Dendritic cell treated with granulocyte-macrophage colony-stimulating factor and Interleukin-4, amounts not matched to agents 40 ng/mL and 50 ng/mL, for 4 days (primary cell): ENCODE measurements around the gene CAPZA1.

Source experiments
- H3K27ac Mint-ChIP-seq: one replicate; pipeline ENCODE4 v1.8.0; 2022; ENCODE audit warnings: mild to moderate bottlenecking, mixed read lengths
- H3K27me3 Mint-ChIP-seq: one replicate; pipeline ENCODE4 v1.8.0; 2022; ENCODE audit warnings: mild to moderate bottlenecking, mixed read lengths
- H3K36me3 Mint-ChIP-seq: one replicate; pipeline ENCODE4 v1.8.0; 2022; ENCODE audit warnings: low read depth, mixed read lengths
- H3K4me1 Mint-ChIP-seq: one replicate; pipeline ENCODE4 v1.8.0; 2022; ENCODE audit warnings: low read depth, mixed read lengths
- H3K4me3 Mint-ChIP-seq: one replicate; pipeline ENCODE4 v1.8.0; 2022; ENCODE audit warnings: mild to moderate bottlenecking, moderate library complexity, mixed read lengths
- H3K9me3 Mint-ChIP-seq: one replicate; pipeline ENCODE4 v1.8.0; 2022; ENCODE audit warnings: mixed read lengths
- intact Hi-C: fragments of 100-400 bp; cut with micrococcal nuclease; formaldehyde crosslinking; loops from one replicate; pipeline ENCODE4 v1.15.0; 2022

CAPZA1 gene

DNA sequence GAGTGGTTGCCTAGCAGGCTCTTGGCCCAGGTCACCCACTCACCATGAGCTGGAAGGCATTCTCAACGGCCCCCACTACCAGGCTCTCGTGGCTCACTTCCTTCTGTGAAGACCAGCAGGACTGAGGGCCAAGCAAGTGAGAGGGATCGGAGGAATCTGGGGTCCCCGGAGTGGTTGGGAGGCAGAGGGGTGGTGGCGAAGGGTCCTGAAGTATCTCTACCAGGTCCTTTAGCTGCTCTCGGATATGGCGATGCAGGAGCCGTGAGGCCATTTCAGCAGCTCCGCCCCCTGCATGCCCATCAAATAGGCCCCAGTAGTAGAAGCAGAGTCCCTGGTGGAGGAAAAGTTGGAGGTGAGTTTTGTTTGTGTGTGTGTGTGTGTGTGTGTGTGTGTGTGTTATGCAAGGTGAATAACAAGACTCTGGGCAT is 93.1 kb downstream of the CAPZA1 start:
- no peak overlapping the region for H3K4me3 Mint-ChIP-seq
- intact Hi-C loops, result loop anchor here (10.0 kb wide), 1 partner anchor 682 kb away; the partner anchor contains the start of gene MAGI3
- H3K36me3 Mint-ChIP-seq, result no peaks in the 10 kb centered on the region
- no peak overlapping the region for H3K27ac Mint-ChIP-seq
- H3K4me1 Mint-ChIP-seq, result peaks cover 55% of the 10 kb centered on the region
- H3K9me3 Mint-ChIP-seq, result no peaks in the 10 kb centered on the region
- H3K27me3 Mint-ChIP-seq, result peaks cover 58% of the 10 kb centered on the region

DNA sequence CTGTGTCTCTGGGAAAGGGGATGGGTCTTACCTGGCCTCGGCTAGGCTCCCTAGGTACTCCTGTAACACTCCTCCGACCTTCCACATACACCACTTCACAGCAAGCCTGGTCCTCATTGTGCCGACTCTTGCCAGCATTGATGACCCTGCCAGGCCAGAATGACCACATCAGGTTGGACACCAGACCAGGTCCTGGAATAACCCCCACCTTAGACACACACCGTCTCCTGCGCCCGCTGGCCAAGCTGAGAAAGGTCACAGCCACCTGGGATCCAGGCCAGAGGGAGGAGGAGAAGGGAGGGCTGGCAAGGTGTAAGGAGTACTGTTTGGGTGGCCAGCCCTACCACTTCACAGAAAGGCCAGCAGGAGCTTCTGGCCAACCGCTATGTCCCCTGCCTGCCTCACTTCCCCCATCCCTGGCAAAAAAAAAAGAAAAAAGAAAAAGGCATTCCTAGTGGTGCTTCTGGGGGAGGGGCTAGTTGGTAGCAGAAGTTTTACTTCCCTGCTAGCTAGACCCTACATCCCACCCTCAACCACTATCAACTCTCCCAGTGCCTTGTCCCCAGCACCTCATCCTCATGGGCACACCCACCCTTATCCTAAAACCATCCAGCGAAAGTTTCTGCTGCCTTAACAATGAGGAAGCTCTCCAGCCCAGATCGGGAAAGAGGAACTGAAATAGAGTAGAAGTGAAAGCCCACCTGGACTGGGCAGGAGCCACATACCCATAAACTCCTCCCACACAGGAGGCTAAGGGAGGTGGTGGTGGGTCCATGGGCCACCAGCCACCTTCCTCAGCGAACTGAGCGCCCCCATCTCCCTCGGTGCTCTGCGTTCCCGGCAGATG is 94.1 kb downstream of the CAPZA1 start:
- Mint-ChIP-seq H3K27me3 (peaks cover 52% of the 10 kb centered on the region), H3K9me3 (no peaks in the 10 kb centered on the region), H3K27ac (peak overlapping the region; percentile 77), H3K4me1 (peaks cover 61% of the 10 kb centered on the region), H3K4me3 (peak overlapping the region; percentile 83), H3K36me3 (no peaks in the 10 kb centered on the region)
- intact Hi-C loops, result loop anchor here (2.0 to 10.0 kb wide), 3 partner anchors 319 to 681 kb away; partner anchors contain the start of genes LRIG2 and MAGI3

DNA sequence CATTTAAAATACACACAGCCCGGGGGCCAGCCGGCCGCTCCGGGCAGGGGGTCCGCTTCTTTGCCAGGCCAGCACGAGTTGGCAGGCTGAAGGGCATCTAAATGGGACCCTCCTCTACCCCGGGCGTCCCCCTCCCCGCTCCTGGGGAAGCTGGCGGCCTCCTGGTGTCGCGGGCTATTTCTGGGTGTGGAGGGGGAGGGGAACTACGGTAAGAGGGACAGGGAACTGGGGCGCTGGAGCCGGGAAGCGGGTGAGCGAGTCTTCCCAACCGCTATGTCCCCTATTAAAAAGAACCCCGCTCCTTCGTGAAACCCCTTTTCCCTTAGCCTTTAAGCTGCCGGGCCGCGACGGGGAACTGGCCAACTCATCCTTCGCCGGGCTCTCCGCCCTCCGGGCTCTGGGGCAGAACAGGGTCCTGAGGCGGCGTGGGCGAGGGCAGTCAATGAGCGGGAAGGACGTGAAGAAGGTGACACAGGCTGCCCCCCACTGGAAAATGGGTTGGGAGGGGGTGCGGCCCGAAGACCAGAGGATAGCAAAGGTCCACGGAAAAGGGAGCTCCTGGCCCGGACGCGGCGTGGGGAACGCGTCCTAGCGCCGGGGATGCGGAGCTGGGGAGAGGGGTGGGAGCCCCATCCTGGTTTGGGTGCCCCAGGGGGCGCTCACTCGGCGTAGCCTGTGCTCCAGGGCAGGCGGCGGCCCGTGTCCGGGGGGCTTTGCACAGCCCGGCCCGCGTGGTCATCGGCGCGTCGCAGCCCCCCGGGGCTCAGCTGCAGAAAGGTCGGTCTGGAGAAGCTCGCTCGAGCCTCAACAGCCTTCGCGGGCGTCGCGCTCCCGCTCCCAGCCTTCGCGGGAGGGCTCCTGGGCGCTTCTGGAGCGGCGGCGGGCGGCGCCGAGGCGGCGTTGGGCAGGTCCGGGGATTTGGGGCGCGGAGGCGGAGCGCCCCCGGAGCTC is 95.0 kb downstream of the CAPZA1 start:
- intact Hi-C loops, result loop anchor here (2.0 to 10.0 kb wide), 4 partner anchors 320 to 963 kb away; partner anchors contain the start of genes LRIG2 and MAGI3
- Mint-ChIP-seq H3K4me3 (peak overlapping the region; percentile 83), H3K4me1 (peaks cover 70% of the 10 kb centered on the region), H3K27ac (peak overlapping the region; percentile 77), H3K36me3 (no peaks in the 10 kb centered on the region), H3K27me3 (peaks cover 52% of the 10 kb centered on the region), H3K9me3 (no peaks in the 10 kb centered on the region)

DNA sequence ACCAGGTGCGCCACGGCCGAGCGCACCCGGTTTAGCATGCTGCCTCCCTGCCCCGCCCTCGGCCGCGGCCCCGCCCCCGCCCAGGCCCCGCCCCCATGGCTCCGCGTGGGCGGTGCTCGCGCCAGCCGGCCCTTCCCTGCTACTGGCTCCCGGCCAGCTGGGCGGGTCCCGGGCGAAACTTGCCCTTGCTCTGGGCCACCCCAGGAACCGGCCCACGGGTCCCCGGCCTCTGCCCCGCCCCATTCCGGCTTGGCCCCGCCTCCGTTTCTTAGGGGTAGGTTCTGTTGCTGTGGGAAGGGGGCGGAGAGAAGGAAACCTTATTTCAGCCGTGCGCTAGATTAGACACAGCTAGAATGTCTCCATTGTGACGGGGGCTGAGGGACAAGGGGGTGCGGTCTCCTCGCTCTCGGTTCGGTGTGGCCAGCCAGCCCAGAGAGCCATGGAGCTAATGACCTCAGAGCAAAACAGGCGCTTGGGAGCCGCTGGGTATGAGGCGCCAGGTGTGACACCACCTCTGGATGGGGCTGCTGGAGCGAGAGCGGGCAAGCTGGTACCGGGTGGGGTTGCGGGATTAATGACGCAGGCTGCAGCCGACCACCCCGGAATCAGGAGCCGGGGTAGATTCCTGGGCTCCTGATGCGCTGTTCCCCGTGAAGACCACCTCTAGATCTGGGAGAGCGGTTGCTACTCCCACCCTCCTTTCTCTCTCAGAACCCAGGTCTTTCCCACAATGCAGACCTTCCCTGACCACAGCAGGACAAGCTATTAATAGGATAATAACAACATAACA is 95.8 kb downstream of the CAPZA1 start, which contains the start of gene PPM1J:
TSS of gene PPM1J (minus strand) at position 69 of the 790 bp plus-strand sequence. CDS start at position 38, 31 bp downstream.
- intact Hi-C loops, result loop anchor here (1.0 to 10.0 kb wide), 6 partner anchors 89 to 962 kb away; partner anchors contain the start of genes LRIG2, MAGI3 and SLC16A1
- Mint-ChIP-seq H3K36me3 (no peaks in the 10 kb centered on the region), H3K4me3 (peak within 1 kb of the TSS; percentile 83), H3K27me3 (peaks cover 49% of the 10 kb centered on the region), H3K4me1 (peaks cover 79% of the 10 kb centered on the region), H3K27ac (peak within 1 kb of the TSS; percentile 77), H3K9me3 (no peaks in the 10 kb centered on the region)

DNA sequence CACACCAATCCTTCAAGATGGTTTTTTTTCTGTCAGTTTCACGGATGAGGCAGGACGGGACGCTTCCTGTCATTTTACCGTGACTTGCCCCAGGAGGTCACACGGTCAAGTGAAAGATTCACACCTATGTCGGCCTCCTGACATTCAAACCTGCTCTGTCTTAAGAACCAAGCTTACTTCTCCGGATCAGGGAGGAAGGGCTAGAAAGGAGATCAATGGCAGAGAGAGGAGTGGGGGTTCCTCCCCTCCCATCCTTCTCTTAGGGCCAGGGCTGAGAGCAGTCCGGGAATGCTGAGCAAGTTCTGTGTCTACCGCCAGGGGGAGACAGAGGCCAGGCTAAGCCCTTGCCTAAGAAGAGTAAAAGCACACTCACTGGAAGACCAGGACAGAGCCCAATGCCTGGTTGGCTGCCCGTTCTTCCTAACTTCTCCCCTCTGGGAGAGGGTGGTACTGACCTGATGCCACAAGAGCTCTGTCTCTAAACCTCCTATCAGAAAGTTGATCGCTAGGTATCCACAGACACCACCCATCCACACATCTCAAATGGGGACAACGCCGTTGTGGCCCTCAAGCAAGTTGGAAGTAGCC is 96.6 kb downstream of the CAPZA1 start:
- H3K9me3 Mint-ChIP-seq, result no peaks in the 10 kb centered on the region
- peaks cover 85% of the 10 kb centered on the region for H3K4me1 Mint-ChIP-seq
- H3K4me3 Mint-ChIP-seq, result no peak overlapping the region
- intact Hi-C loops, result loop anchor here (1.0 to 10.0 kb wide), 4 partner anchors 88 to 961 kb away; partner anchors contain the start of genes MAGI3 and SLC16A1
- H3K36me3 Mint-ChIP-seq, result no peaks in the 10 kb centered on the region
- peaks cover 41% of the 10 kb centered on the region for H3K27me3 Mint-ChIP-seq
- no peak overlapping the region for H3K27ac Mint-ChIP-seq

DNA sequence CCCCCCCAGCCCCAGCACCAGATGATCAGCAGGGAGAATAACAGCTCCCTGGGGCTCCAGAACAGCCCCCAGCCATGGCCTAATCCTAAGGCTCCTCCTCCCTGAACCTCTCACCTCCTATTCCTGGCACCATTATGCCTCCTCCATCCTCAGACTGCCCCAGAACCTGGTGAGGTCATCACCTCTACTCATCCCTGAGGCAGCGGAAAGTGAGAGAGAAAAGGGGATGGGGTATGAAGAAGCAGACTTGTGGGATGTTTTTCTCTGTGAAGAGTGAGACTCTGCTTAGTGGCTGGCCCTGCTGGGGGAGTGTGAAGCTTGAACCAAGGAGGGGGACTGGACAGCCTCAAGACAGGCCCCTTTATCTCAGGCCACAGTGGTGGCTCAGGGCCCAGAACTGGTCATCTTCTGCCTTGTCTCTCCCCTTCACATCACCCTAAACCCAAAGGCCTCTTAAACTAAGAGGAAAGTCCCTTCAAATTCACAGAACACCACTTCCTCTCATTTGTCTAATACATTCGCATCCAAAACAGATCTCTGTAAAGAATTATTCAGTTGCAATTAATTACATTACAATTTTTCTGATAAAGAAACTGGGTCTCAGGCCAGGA is 97.7 kb downstream of the CAPZA1 start:
- intact Hi-C loops, result loop anchor here (2.0 to 10.0 kb wide), 3 partner anchors 239 to 960 kb away; partner anchors contain the start of genes MAGI3 and SLC16A1
- Mint-ChIP-seq H3K9me3 (no peaks in the 10 kb centered on the region), H3K36me3 (no peaks in the 10 kb centered on the region), H3K4me1 (peaks cover 90% of the 10 kb centered on the region), H3K27me3 (peaks cover 34% of the 10 kb centered on the region), H3K4me3 (no peak overlapping the region), H3K27ac (no peak overlapping the region)

DNA sequence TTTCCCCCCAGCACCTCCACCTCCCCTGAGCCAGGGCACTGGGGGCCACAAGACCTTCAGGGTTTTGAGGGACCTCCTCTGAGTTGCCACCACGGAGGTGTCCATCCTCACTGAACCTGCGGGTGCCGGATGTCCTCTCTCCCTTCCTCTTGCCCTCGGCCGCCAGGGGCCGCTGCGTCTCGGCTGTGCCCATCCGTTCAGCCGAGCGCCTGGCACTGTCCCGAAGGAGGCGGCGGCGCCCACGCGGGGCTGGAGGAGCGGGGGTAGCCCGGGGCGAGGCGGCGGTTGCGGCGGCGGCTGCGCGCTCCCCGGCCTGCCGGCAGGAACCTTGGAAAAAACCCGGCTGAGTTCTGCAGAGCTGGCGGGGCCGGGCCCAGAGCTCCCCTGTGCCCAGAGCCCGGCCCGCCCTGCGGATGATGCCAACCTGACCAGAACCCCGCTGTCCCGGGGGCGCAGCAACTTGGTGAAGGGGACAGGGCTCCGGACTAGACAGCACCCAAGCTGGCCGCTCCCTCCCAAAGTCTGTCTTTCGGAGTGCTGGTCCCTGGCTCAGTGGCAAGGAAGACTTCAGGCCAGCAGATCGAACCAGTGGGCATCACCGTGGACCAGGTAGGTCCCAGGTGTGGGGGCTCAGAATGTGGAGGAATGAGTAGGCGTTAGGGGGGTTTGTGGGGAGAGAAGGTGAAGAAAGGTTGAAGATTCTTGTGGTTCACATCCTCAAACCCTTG is 99.2 kb downstream of the CAPZA1 start:
- Mint-ChIP-seq H3K9me3 (no peaks in the 10 kb centered on the region), H3K4me1 (peaks cover 89% of the 10 kb centered on the region), H3K4me3 (no peak overlapping the region), H3K36me3 (no peaks in the 10 kb centered on the region), H3K27me3 (peaks cover 29% of the 10 kb centered on the region), H3K27ac (no peak overlapping the region)
- intact Hi-C loops, result loop anchor here (2.0 to 10.0 kb wide), 3 partner anchors 324 to 958 kb away; partner anchors contain the start of gene MAGI3

DNA sequence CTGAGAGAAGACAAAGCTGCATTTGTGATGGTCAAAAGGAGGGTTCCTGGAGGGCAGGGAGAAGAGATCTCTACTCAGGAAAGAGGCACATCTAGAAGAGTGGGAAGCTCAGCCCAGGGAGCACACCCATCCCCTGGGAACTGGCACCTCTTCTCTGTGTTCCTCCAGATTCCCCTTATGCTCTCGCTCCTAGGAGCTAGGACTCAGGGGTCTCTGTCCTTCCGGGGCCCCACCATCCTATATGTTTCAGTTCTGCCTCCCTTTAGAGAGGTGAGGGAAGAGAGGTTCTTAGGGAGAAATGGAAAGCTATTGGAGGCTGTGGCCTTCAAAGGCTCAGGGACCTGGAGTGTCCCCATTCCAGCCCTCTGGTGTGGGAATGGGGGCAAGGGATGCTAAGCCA is 100.1 kb downstream of the CAPZA1 start:
- Mint-ChIP-seq H3K4me1 (peaks cover 81% of the 10 kb centered on the region), H3K4me3 (no peak overlapping the region), H3K9me3 (no peaks in the 10 kb centered on the region), H3K36me3 (no peaks in the 10 kb centered on the region), H3K27me3 (peaks cover 29% of the 10 kb centered on the region), H3K27ac (no peak overlapping the region)
- intact Hi-C loops, result loop anchor here (2.0 to 10.0 kb wide), 3 partner anchors 323 to 958 kb away; partner anchors contain the start of gene MAGI3

DNA sequence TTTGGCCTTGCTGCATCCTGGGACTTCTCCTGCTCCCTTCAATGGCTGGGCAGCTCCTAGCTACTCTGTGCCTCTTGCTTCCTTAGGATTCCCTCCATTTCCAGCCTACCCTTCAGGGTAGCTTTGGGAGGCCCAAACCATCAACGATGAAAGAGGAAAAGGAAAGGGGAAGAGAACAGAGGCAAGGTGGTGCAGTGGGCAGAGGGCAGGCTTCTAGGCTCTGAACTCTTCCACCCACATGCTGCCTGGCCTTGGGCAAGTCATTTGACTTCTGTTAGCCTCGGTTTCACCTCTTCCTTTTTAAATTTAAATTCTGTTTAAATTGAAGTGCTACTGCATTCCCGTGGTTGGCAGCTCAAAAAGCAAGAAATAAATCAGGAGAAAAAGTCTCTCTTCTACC is 101.2 kb downstream of the CAPZA1 start:
- intact Hi-C loops, result no loop called here
- Mint-ChIP-seq H3K27me3 (peaks cover 29% of the 10 kb centered on the region), H3K36me3 (no peaks in the 10 kb centered on the region), H3K4me3 (no peak overlapping the region), H3K9me3 (no peaks in the 10 kb centered on the region), H3K27ac (no peak overlapping the region), H3K4me1 (peaks cover 74% of the 10 kb centered on the region)
